Vagina (tissue), 2 donors: Measurements from ENCODE around the gene TRAF5.

ENCODE experiments used
- CTCF ChIP-seq, 3 experiments: fragments of 450-650 bp in 2 of 3; fragments of 200-600 bp in 1 of 3; sonication (generic) in 1 of 3; IDR thresholded peaks; one replicate each; pipeline ENCODE4 v1.5.1; 2017 to 2019; ENCODE audit warnings: antibody characterized with exemption in 3 of 3, mild to moderate bottlenecking in 2 of 3, moderate library complexity in 2 of 3
- POLR2A ChIP-seq, 2 donors: fragments of 450-650 bp; IDR thresholded peaks; one replicate each; pipeline ENCODE4 v1.6.1; 2017; ENCODE audit warnings: antibody characterized with exemption in 2 of 2, mild to moderate bottlenecking in 2 of 2, moderate library complexity in 2 of 2
- POLR2AphosphoS5 ChIP-seq, 2 donors: sonication (generic); formaldehyde crosslinking; IDR thresholded peaks; one replicate each; pipeline ENCODE4 v1.9.0; 2017; ENCODE audit warnings: antibody characterized with exemption in 2 of 2, mild to moderate bottlenecking in 2 of 2, low read depth in 1 of 2; ENCODE audit not compliant: insufficient read depth in 1 of 2

GRCh38 chr1:211376807-211377470 is 50.3 kb downstream of the TRAF5 start:
- no peak for TF ChIP-seq CTCF (IDR thresholded peaks at IDR 0.05)
- TF ChIP-seq POLR2A (IDR thresholded peaks at IDR 0.05) = no peak
- no peak for TF ChIP-seq POLR2AphosphoS5 (IDR thresholded peaks at IDR 0.05; ENCODE audit: insufficient read depth in 1 of 2, low read depth in 1 of 2)
